Stomach (tissue), 4 donors: ENCODE results near the gene TM9SF4.

Experiments
- POLR2AphosphoS5 ChIP-seq, 3 donors: sonication (generic); formaldehyde crosslinking; IDR thresholded peaks; one replicate each; pipeline ENCODE4 v1.6.1; 2016; ENCODE audit warnings: antibody characterized with exemption in 3 of 3
- TF ChIP-seq, protein P1 (sequence below), 7 experiments: fragments of 450-650 bp in 4 of 7; fragments of 200-600 bp in 3 of 7; sonication (generic) in 3 of 7; IDR thresholded peaks; one replicate each; pipeline ENCODE4 v1.5.1; 2016 to 2019; ENCODE audit warnings: antibody characterized with exemption in 7 of 7, control low read depth in 2 of 7, mild to moderate bottlenecking in 1 of 7

DNA sequence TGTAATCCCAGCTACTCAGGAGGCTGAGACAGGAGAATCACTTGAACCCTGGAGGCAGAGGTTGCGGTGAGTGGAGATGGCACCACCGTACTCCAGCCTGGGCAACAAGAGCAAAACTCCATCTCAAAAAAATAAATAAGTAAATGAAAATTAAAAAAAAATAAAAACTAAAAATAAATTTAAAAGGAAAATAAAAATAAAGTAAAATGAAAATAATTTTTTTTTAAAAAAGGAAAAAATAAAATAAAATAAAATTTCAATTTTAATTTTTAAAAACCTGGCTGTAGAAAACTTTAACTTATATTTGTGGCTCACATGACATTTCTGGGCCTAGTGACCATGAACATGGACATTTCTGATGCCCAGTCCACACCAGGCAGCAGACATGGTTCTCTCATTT is 41.3 kb upstream of the TM9SF4 start:
- TF ChIP-seq, protein P1, sequence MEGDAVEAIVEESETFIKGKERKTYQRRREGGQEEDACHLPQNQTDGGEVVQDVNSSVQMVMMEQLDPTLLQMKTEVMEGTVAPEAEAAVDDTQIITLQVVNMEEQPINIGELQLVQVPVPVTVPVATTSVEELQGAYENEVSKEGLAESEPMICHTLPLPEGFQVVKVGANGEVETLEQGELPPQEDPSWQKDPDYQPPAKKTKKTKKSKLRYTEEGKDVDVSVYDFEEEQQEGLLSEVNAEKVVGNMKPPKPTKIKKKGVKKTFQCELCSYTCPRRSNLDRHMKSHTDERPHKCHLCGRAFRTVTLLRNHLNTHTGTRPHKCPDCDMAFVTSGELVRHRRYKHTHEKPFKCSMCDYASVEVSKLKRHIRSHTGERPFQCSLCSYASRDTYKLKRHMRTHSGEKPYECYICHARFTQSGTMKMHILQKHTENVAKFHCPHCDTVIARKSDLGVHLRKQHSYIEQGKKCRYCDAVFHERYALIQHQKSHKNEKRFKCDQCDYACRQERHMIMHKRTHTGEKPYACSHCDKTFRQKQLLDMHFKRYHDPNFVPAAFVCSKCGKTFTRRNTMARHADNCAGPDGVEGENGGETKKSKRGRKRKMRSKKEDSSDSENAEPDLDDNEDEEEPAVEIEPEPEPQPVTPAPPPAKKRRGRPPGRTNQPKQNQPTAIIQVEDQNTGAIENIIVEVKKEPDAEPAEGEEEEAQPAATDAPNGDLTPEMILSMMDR (IDR thresholded peaks at IDR 0.05) = no peak
- no peak for TF ChIP-seq POLR2AphosphoS5 (IDR thresholded peaks at IDR 0.05)
